HG03442 (cell line): ENCODE data around the gene XXYLT1.
"Not testable (repeated sequence)": the region's sequence is repeated elsewhere in the genome, so short reads cannot be mapped to it uniquely, and the experiment has no call there.

Experiments used
- ATAC-seq: cut with Tn5 transposase; IDR thresholded peaks from one replicate; pipeline ENCODE4 v1.9.1; 2021; ENCODE audit warnings: mild to moderate bottlenecking, moderate library complexity; ENCODE audit not compliant: unreplicated experiment

The XXYLT1 gene

DNA sequence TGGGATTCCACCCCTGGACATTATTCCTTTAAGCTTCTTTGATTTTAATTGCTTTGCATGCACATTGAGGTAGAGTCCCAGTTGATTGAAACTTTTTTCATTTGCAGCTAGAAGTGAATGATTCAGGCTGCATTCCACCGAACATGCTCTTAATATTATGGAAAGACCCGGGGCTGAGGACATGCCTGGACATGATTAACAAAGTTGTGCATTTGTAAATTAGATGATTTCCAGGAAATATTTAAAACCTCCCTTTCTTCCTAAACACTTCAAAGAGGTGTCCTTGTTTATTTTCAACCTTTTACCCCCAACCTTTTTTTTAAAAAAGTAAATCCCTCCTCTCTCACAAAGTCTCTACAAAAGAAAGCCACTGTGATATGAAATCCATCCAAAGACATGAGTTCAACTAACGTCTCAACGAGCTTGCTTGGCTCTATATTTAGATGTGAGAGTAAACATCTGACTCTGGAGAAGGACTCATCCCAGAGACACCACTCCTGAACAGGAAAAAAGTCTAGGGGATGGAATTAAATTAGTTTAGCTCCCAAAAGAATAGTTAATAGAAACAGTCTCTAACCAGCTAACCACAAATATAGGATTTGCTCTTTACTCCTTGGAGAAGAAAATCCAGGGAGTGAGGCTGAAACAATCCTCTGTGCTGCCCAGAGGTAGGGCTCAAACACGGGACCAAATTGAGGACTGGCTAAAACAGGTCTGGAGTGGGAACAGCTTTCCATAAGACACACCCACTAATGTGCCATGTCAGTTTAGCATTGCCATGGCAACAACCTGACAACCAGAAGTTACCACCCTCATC is 83.1 kb downstream of the XXYLT1 start:
- no peak for ATAC-seq

- not testable (repeated sequence) for ATAC-seq
Observed at GRCh38 chr3:195186710-195187047, 84.3 kb downstream of the XXYLT1 start.

DNA sequence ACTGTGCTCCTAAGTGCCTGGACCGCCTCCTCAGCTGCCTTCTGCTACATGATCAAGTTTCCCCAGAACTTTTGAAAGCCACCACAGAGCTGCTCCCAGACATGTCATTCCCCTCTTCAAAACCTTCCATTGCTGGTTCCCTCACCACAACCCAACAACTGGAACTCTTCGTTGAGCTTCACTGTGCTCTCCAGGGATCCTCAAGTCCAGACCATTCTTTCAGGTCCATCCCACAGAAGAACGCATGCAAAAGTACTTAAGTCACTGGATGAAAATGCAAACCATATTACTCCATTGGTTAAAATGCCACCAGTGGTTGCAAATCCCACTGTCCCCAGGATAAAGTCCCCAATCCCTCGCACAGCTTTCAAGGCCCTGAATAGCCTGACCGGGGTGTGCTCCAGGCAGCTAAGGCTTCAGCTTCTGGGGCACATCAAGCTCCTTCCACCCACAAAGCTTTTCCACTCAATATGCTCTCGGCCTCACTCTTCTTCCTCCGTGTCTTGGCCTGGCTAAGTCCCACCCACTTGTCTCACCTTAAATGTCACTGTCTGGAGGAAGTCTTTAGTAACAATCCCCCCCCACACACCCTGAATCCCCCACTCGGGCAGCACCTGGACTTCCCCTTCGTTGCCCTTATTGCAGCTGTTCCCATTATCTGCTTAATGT is 84.8 kb downstream of the XXYLT1 start:
- ATAC-seq: no peak

GRCh38 chr3:195185583-195185982 is 85.4 kb downstream of the XXYLT1 start:
- no peak for ATAC-seq

DNA sequence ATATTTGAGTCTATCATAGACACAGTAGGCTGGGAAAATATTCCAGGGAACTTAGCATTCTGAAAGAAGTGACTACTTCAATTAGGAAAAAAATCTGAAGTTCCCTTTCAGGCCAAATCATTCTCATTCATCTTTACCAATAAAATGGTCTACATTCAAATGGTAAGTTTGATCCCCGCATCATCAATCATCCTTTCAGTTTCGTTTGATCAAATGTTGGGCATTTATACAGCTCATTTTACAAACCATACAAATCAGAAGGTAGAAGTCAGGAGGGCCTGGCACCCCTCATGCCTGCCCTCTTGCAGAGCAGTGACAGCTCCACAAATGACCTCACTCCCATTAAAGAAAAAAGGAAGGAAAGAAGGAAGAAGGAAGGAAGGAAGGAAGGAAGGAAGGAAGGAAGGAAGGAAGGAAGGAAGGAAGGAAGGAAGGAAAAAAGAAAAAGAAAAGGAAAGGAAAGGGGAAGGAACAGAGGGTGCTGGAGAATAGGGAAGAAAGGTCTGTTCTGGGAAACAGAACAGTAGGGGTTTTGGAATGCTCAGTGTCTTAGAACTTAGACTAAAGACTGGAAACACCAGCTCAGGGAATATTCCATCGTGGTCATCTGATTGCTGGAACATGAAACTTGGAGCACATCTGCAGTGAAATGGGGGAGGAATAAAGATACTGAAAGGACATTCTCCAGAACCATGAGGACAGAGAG is 86.1 kb downstream of the XXYLT1 start:
- no peak for ATAC-seq

DNA sequence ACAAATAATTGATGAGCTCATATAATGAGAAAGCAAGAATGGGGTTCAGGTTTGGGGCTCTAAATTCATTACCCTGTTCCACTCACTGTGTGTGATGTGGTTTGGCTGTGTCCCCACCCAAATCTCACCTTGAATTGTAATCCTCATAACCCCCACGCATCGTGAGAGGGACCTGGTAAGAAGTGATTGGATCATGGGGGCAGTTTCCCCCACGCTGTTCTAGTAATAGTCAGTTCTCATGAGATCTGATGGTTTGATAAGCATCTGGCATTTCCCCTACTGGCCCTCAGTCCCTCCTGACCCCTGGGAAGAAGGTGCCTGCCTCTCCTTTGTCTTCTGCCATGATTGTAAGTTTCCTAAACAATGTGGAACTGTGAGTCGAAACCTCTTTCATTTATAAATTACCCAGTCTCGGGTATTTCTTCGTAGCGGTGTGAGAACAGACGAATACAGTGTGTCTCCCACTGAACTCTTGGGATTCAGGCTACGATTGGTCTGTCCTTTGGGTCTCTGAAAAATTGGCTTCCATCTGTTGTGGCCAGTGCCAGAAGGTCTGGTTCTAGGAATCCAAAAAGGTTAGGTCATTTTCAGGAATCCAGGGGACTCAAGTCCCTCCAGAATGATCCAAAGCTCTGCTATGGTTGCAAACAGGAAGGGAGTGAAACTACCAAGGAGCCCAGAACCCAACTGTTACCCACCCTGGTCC is 87.7 kb downstream of the XXYLT1 start:
- no peak for ATAC-seq

DNA sequence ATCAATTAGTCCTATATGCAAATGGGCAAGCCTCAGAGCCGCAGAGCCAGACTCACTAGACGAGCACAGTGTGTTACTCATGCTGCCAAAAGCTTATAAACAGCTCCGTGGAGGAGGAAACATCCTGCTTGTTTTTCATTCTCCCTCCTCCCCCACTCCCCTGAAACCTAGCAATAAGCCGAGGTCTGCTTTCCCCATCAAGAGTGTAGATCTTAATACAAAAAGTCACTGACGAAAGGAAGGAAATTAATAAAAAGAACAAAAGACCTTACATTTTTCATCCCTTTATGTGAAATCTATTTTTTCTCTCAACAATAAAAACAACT is 88.5 kb downstream of the XXYLT1 start:
- ATAC-seq: no peak

- no peak for ATAC-seq
Observed at GRCh38 chr3:195181741-195182469, 89.1 kb downstream of the XXYLT1 start.

GRCh38 chr3:195181113-195181498 is 89.9 kb downstream of the XXYLT1 start:
- ATAC-seq: no peak

GRCh38 chr3:195180490-195181112 is 90.4 kb downstream of the XXYLT1 start:
- no peak for ATAC-seq

DNA sequence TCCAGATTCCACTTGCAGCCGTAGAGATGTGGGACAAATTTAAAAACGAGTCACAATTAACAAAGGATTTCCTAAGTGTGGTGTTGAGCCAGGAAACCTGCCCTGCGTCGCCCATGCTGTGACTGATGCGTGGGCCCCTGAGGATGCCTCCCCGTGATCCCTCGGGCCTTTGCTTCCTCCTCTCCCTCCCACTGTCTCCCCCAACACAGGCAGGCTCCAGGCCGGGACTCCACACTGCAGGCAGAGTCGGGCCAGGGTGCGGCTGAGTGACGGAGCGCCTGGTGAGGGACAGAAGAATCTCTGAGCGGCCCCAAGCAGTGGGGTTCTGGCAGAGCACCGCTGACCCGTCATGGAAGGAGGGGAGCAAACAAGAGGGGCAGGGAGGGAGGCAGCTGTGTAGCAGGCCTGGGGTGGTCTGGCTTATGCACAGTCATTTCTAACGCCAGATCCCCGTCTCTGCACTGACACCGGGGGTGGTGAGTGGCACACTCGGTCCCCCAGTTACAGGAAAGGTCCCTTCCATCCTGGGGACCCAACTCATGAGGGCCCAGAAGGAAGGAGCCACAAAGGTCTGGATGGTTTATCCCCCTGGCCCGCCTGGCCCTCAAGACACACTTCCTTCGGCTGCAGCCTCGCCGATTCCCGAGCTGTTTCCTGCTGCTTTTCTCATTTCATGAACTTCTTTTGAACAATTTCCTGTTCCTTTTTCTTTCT is 91.0 kb downstream of the XXYLT1 start:
- no peak for ATAC-seq

GRCh38 chr3:195178124-195178910 is 92.6 kb downstream of the XXYLT1 start:
- no peak for ATAC-seq

GRCh38 chr3:195177422-195178123 is 93.4 kb downstream of the XXYLT1 start:
- ATAC-seq: no peak

GRCh38 chr3:195176776-195177175 is 94.2 kb downstream of the XXYLT1 start:
- no peak for ATAC-seq

DNA sequence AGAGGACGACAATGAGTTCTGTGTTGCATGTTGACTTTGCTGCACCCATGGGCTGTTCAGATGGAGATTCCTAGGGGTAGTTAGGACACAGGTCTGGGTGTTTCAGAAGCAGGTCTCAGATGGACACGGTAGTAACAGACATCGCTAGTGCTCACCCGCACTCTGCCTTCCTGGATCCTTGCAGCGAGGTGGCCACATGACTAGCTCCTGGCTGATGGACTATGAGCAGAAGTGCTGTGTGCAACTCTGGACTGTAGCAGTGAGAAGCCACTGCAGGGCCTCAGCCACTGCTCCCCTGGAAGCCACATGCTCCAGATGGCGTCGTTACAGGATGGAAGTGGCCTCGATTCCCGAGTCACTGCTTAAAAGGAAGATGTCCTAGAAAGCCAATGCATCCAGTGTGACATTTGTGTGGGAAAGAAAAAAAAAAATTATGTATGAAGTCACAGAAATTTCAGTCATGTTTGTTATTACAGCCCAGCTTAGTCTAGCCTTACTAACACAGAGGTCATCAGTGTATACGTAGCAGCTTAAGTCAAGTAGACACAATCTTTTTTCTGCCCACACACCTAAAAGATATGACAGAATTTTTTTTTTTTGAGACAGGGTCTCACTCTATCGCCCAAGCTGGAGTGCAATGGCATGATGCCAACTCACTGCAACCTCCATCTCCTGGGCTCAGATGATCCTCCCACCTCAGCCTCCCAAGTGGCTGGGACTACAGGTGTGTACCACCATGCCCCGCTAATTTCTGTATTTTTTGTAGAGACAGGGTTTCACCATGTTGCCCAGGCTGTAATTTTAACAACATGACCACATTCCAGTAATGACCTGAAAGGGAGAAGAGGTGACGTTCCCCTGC is 95.3 kb downstream of the XXYLT1 start:
- no peak for ATAC-seq

GRCh38 chr3:195175076-195175475 is 95.9 kb downstream of the XXYLT1 start:
- no peak for ATAC-seq

DNA sequence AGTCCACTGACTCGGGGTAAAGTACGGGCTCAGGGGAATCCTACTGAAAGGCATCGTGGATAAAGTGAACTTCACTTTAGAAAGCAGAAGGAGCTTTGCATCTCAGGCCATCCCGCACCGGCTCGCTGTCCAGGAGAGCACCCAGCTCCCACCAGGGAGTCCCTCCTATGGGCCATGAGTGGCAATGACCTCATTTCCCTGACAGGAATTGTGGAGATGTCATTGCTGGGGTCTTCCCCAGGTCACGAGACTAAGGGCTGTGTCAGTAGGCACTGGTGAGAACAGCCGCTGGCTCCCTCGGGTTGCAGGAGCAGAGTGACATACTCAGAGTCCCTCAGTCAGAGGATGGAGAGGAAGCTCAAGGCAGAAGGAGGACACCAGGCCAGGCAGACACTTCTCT is 97.3 kb downstream of the XXYLT1 start:
- no peak for ATAC-seq
